ENCODE data around the gene SLC34A2. TPM values are rescaled to one million over a fixed set of nuclear protein-coding genes. Genes with fewer than 3 reads are reported as not detected.
"Not testable (repeated sequence)": the region's sequence is repeated elsewhere in the genome, so short reads cannot be mapped to it uniquely, and the experiment has no call there.

SLC34A2 gene, protein sequence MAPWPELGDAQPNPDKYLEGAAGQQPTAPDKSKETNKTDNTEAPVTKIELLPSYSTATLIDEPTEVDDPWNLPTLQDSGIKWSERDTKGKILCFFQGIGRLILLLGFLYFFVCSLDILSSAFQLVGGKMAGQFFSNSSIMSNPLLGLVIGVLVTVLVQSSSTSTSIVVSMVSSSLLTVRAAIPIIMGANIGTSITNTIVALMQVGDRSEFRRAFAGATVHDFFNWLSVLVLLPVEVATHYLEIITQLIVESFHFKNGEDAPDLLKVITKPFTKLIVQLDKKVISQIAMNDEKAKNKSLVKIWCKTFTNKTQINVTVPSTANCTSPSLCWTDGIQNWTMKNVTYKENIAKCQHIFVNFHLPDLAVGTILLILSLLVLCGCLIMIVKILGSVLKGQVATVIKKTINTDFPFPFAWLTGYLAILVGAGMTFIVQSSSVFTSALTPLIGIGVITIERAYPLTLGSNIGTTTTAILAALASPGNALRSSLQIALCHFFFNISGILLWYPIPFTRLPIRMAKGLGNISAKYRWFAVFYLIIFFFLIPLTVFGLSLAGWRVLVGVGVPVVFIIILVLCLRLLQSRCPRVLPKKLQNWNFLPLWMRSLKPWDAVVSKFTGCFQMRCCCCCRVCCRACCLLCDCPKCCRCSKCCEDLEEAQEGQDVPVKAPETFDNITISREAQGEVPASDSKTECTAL
- total RNA-seq (2014; rRNA removed; shearing (Covaris generic)) = not detected in 2 replicates

DNA sequence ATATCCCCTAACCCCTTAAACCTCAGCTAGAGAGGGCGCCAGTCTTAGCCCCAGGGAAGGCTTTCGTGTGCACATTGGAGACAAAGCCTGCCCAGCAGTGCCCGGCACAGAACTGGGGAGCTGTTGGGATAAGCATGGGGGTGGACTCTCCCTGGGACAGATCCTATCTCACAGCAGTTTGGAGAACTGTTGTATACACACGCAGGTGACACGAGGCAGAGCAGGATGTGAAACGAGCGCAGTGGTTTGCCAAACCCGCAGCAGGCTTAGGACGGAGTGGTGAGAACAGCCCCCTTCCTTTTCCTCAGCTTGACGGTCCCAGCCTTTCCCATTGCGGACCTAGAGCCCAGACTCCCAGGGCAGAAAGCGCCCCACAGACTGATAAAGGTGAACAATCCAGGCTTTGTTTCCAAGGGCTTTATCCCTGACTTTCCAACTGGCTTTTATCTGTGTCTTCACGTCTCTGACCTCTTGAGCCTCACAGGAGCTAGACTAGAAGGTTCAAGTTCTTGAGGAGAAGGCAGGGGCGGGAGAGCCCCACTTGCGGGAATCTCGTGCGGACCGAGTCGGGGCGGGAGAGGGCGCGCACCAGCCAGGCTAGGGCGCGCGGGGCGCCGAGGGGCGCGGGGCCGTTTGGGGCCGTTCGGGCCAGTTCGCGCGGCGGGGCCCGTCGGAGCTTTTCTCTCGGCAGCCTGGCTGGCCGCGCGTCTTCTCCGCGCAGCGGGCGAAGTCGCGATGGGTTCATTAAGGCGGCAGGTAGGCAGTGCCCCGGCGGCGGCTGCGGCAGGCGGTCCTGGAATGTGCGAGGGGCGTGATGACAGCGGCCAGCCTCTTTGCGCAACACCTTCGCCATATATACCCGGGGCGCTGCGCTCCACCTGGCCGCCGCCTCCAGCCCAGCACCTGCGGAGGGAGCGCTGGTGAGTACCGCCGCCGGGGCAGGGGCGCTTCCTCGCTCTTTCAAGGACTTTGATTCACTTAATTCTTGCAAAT is at the start of gene SLC34A2:
SLC34A2 (plus strand) TSS at position 881 of the 993 bp plus-strand sequence. CDS start 6,650 bp downstream, outside the sequence.
- DNase-seq = no peak
- Histone ChIP-seq H3K27ac (no peak within 1 kb of the TSS), H3K4me1 (peaks cover 7% of the 10 kb centered on the region; the same call in 1 of the 2 replicates), H3K4me3 (no peak within 1 kb of the TSS), H3K9me3 (replicated peaks) (no peaks in the 10 kb centered on the region), H3K27me3 (no peaks in the 10 kb centered on the region), H3K36me3 (no peaks in the 10 kb centered on the region)

DNA sequence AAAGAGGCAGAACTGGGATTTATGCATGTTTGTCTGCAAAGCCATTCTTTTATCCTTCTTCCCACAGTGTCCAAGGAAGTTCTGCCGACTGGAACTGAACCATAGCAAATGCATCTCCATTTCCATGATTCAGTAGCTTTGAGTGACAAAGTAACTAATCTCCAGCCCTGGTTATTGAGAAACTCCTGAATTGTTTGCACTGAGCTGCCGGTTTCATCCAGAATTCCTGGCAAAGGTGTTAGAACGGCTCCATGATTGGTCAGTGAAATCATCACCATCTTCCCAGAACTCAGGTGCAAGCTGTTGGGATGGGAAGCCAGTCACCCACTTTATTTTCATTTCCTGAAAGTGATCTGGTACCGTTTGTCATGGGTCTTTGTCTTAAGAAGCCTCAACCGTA is 47.0 kb upstream of the SLC34A2 start:
- DNase-seq = no peak
- Histone ChIP-seq H3K9me3 (replicated peaks) (no peaks in the 10 kb centered on the region), H3K27ac (no peak overlapping the region), H3K36me3 (no peaks in the 10 kb centered on the region), H3K27me3 (no peaks in the 10 kb centered on the region), H3K4me1 (no peaks in the 10 kb centered on the region), H3K4me3 (no peak overlapping the region)

DNA sequence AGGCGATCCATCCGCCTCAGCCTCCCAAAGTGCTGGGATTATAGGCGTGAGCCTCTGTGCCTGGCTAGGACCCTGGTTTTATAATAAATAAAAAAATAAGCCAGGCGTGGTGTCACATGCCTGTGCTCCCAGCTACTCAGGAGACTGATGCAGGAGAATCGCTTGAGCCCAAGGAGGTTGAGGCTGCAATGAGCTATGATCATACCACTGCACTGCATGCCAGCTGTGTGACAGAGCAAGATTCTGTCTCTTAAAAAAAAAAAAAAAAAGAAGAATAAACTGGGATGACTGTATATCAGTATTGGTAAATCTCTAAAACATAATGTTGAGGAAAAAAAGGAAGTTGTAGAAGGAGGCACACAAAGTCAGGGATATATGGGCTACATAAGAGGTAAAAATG is 45.7 kb upstream of the SLC34A2 start:
- Histone ChIP-seq H3K27ac (no peak overlapping the region), H3K4me3 (no peak overlapping the region), H3K4me1 (no peaks in the 10 kb centered on the region), H3K27me3 (no peaks in the 10 kb centered on the region), H3K9me3 (replicated peaks) (no peaks in the 10 kb centered on the region), H3K36me3 (no peaks in the 10 kb centered on the region)
- no peak for DNase-seq

- H3K9me3 ChIP-seq (replicated peaks); H3K4me3 ChIP-seq; H3K27me3 ChIP-seq; DNase-seq; H3K36me3 ChIP-seq; H3K27ac ChIP-seq; H3K4me1 ChIP-seq: not testable (repeated sequence)
Measured at GRCh38 chr4:25613613-25614012, 42.0 kb upstream of the SLC34A2 start.

DNA sequence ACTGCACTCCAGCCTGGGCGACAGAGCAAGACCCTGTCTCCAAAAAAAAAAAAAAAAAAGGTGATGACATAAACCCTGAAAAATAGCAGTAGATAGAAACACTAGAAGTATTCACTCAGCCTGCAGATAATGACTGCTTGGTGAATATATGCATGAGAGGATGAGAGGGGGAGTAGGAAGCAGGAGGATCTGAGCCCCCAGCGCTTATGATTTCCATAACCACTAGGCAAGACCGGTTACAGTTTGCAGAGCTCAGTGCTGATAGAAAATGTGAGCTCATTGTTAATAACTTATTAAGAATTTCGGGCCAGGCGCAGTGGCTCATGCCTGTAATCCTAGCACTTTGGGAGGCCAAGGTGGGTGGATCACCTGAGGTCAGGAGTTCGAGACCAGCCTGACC is 40.8 kb upstream of the SLC34A2 start:
- Histone ChIP-seq H3K36me3 (no peaks in the 10 kb centered on the region), H3K27me3 (no peaks in the 10 kb centered on the region), H3K4me1 (no peaks in the 10 kb centered on the region), H3K4me3 (no peak overlapping the region), H3K9me3 (replicated peaks) (no peaks in the 10 kb centered on the region), H3K27ac (no peak overlapping the region)
- DNase-seq = no peak

DNA sequence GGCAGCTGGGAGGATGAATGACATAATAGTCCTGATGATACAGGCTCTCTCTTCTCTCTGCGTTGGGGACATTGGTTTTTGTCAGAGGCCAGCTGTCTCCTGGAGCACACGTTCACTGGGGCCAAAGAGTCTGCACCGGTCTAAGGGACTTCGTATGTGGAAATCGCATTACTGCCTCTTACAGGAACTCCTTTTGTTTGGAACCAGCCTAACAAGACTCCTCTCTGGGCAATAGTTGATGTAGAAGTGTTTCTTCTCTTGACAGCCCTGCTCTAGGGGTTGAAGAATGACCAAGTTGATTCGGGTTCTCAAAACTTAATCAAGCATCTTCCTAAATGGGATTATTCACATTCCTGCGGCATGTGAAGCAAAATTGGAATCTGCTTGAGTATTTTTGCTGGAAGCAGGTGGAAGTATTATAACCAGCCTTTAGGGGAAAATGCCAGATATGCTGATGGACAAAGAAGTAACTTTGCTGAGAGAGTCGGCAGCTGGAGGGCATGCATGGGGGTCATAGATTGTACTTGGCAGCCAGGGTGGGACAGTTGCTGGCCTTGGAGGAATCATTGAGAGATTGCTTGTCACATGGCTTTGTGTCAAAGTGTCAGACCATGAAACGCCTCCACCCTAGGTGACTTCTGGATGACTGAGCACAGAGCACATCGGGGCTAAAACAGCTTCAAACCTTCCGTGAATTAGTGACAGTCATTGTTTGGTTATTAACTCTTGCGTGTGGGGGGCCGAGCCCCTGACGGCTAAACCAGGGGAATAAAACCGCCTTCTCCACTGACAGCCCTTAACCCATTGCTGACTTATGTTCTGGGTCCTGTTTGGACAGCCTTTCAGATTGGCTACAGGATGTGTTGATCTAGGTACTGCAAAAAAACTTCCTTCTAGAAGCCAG is 34.4 kb upstream of the SLC34A2 start:
- Histone ChIP-seq H3K36me3 (no peaks in the 10 kb centered on the region), H3K4me1 (peaks cover 15% of the 10 kb centered on the region), H3K27me3 (no peaks in the 10 kb centered on the region), H3K27ac (peak overlapping the region; percentile 5; the same call in 1 of the 2 replicates), H3K9me3 (replicated peaks) (no peaks in the 10 kb centered on the region), H3K4me3 (no peak overlapping the region)
- peak; percentile 41 to 42 for DNase-seq

GRCh38 chr4:25624616-25625015 is 31.0 kb upstream of the SLC34A2 start:
- Histone ChIP-seq H3K4me3 (no peak overlapping the region), H3K4me1 (peaks cover 15% of the 10 kb centered on the region), H3K36me3 (no peaks in the 10 kb centered on the region), H3K27ac (no peak overlapping the region), H3K9me3 (replicated peaks) (no peaks in the 10 kb centered on the region), H3K27me3 (no peaks in the 10 kb centered on the region)
- no peak for DNase-seq

DNA sequence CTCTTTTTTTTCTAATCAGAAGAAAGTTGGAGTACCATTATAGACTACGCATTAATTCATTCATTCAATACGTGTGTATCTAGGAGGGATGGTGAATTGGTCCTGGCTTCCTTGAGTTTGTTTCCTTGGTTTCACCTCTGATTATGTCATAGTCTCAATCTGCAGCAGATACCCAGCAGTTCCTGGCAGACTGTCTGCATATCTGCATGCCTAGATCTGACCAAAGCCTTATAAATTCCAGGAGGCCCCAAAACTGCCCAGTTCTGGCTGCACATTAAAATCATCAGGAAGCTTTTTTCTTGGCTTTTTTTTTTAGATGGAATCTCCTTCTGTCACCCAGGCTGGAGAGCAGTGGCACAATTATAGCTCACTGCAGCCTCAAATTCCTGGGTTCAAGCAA is 27.2 kb upstream of the SLC34A2 start:
- H3K4me1 ChIP-seq = peaks cover 20% of the 10 kb centered on the region
- no peak for DNase-seq
- H3K36me3 ChIP-seq = no peaks in the 10 kb centered on the region
- H3K4me3 ChIP-seq = no peak overlapping the region
- no peak overlapping the region for H3K27ac ChIP-seq
- H3K27me3 ChIP-seq = no peaks in the 10 kb centered on the region
- H3K9me3 ChIP-seq (replicated peaks) = no peaks in the 10 kb centered on the region

DNA sequence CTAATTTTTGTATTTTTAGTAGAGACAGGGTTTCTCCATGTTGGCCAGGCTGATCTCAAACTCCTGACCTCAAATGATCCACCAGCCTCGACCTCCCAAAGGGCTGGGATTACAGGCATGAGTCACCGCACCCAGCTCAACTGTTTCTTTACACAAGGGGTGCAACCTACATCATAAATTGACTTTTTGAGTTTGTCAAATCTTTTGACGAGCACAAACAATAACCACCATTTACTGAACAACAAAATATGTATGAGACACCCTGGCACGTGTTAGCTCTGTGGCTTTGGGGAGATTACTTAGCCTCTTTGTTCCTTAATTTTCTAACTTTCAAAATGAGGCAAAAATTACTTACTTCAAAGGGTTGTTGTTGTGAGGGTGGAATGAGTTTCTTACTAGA is 23.5 kb upstream of the SLC34A2 start:
- H3K4me3 ChIP-seq = no peak overlapping the region
- H3K27ac ChIP-seq = peak overlapping the region; percentile 96
- peak in 1 of 2 experiments; percentile 33 for DNase-seq
- H3K9me3 ChIP-seq (replicated peaks) = no peaks in the 10 kb centered on the region
- H3K36me3 ChIP-seq = no peaks in the 10 kb centered on the region
- no peaks in the 10 kb centered on the region for H3K27me3 ChIP-seq
- H3K4me1 ChIP-seq = peaks cover 32% of the 10 kb centered on the region

GRCh38 chr4:25633541-25633940 is 22.1 kb upstream of the SLC34A2 start:
- H3K9me3 ChIP-seq (replicated peaks) = no peaks in the 10 kb centered on the region
- H3K36me3 ChIP-seq = no peaks in the 10 kb centered on the region
- DNase-seq = peak; percentile 91 to 93
- no peaks in the 10 kb centered on the region for H3K27me3 ChIP-seq
- H3K4me3 ChIP-seq = no peak overlapping the region
- H3K27ac ChIP-seq = peak overlapping the region; percentile 96
- H3K4me1 ChIP-seq = peaks cover 41% of the 10 kb centered on the region

- Histone ChIP-seq H3K9me3 (replicated peaks) (no peaks in the 10 kb centered on the region), H3K4me3 (no peak overlapping the region), H3K4me1 (peaks cover 46% of the 10 kb centered on the region), H3K27ac (no peak overlapping the region), H3K36me3 (no peaks in the 10 kb centered on the region), H3K27me3 (no peaks in the 10 kb centered on the region)
- DNase-seq = no peak
Measured at GRCh38 chr4:25635501-25635900, 20.1 kb upstream of the SLC34A2 start.

GRCh38 chr4:25637581-25638220 is 17.9 kb upstream of the SLC34A2 start:
- Histone ChIP-seq H3K9me3 (replicated peaks) (no peaks in the 10 kb centered on the region), H3K36me3 (no peaks in the 10 kb centered on the region), H3K27ac (peak overlapping the region; percentile 58), H3K27me3 (no peaks in the 10 kb centered on the region), H3K4me3 (no peak overlapping the region), H3K4me1 (peaks cover 33% of the 10 kb centered on the region)
- peak; percentile 62 to 74 for DNase-seq

GRCh38 chr4:25638221-25638601 is 17.4 kb upstream of the SLC34A2 start:
- H3K27ac ChIP-seq = peak overlapping the region; percentile 58; the same call in 1 of the 2 replicates
- H3K36me3 ChIP-seq = no peaks in the 10 kb centered on the region
- no peaks in the 10 kb centered on the region for H3K27me3 ChIP-seq
- no peaks in the 10 kb centered on the region for H3K9me3 ChIP-seq (replicated peaks)
- H3K4me3 ChIP-seq = no peak overlapping the region
- DNase-seq = no peak
- H3K4me1 ChIP-seq = peaks cover 29% of the 10 kb centered on the region

All from SJCRH30 (cell line).